Choroid plexus epithelial cell (primary cell): ENCODE data around the gene OSCP1.

Experiments
- DNase-seq: peaks from one replicate; pipeline ENCODE4 v3.0.0-alpha.2; 2010; ENCODE audit warnings: low read depth
- H3K4me3 ChIP-seq: 2 replicates; pipeline ENCODE4 v1.5.1; 2011; ENCODE audit warnings: low read depth, mild to moderate bottlenecking, control low read depth, low read length, moderate library complexity
- CTCF ChIP-seq: conservative IDR thresholded peaks from 2 replicates; pipeline ENCODE4 v1.5.1; 2011; ENCODE audit warnings: low read depth, mild to moderate bottlenecking, control low read depth, inconsistent platforms, low read length, moderate library complexity

The OSCP1 gene

GRCh38 chr1:36464605-36465393, 14.5 kb upstream of the OSCP1 start:
- H3K4me3 ChIP-seq, result peak overlapping the region; percentile 88
- no peak for TF ChIP-seq CTCF
- peak; percentile 39 for DNase-seq

GRCh38 chr1:36463803-36464604, 13.8 kb upstream of the OSCP1 start, which contains the start of gene MRPS15:
Gene MRPS15, minus strand, starts transcription at chr1:36464384. Its CDS starts 109 bp downstream, at chr1:36464275.
- H3K4me3 ChIP-seq, result peak within 1 kb of the TSS; percentile 88
- DNase-seq, result peak; percentile 97
- no peak for TF ChIP-seq CTCF

- peak overlapping the region; percentile 88 for H3K4me3 ChIP-seq
- no peak for DNase-seq
- TF ChIP-seq CTCF, result no peak
These were observed 13.2 kb upstream of the OSCP1 start for GRCh38 chr1:36463463-36463802.

- no peak for DNase-seq
- no peak overlapping the region for H3K4me3 ChIP-seq
These were observed 8.7 kb upstream of the OSCP1 start for GRCh38 chr1:36458910-36459309.

GRCh38 chr1:36457691-36458090, 7.4 kb upstream of the OSCP1 start:
- DNase-seq, result peak; percentile 69
- TF ChIP-seq CTCF, result no peak
- H3K4me3 ChIP-seq, result no peak overlapping the region

More at GRCh38 chr1:36458910-36459309, 8.7 kb upstream of the OSCP1 start:
- no peak for TF ChIP-seq CTCF

GRCh38 chr1:36456391-36456928, 6.2 kb upstream of the OSCP1 start:
- H3K4me3 ChIP-seq, result no peak overlapping the region
- DNase-seq, result no peak
- TF ChIP-seq CTCF, result no peak
